ENCODE results near the gene OXSR1. TPM values are rescaled to one million over a fixed set of nuclear protein-coding genes. Genes with fewer than 3 reads are reported as not detected.

Gene OXSR1
- total and polyA plus RNA-seq, 10 of the 15 experiments (the other 5 are each of a cell fraction or from before 2014, with no cell fraction given): 12.4 to 54.6 (median 35.7) TPM

DNA sequence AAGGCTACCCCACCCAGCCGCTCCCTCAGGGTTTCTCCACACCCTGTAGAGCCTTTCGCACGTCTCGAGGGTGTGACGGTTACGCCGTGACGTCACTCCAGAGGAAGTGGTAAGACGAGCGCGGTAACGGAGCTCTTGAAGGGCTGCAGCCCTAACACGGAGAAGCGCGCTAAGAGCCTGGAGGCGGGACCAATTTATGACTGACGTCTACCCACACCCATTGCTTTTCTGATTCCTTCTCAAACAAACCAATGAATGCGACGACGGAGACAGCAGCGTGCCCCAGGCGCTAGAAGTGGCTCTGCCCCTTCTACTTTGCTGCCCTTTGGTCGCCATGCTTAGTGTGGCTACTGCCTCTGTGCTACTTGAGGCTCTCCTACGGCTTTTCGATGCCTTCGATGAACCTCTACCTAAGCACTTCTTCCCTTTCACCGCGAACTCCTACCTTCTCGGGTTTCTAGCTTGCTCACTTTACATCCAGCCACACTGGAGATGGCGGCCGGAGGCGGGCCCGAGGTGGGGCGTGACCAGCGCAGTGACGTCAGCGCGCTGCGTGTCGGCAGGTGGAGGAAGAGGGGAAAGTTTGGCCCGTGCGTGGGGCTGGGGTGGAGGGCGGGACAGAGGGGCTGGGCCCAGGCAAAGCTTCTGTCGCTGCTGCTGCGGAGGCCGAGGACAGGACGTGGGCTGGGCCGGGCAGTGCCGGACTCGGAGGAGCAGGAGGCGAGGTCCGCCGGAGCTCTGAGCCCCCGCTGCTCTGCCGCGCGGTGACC, at the start of gene OXSR1 (continued):
- peak; percentile 54; the same call in 1 of the 2 replicates for TF ChIP-seq PML (IDR thresholded peaks at IDR 0.05; ENCODE audit: low read length)
- peak; percentile 57 for TF ChIP-seq CBFB (IDR thresholded peaks at IDR 0.05; ENCODE audit: low read depth)
- no peak; the same call in 1 of the 2 replicates for TF ChIP-seq EED (IDR thresholded peaks at IDR 0.05; ENCODE audit: low read depth)
- peak; percentile 95 for TF ChIP-seq PBX3 (IDR thresholded peaks at IDR 0.05; ENCODE audit: insufficient replicate concordance, low read depth, low read length)
- TF ChIP-seq STAT1 (conservative IDR thresholded peaks at IDR 0.05): peak; percentile 52; the same call in 1 of the 2 replicates
- TF ChIP-seq BMI1 (IDR thresholded peaks at IDR 0.05; ENCODE audit: borderline replicate concordance): no peak
- TF ChIP-seq, protein P1, sequence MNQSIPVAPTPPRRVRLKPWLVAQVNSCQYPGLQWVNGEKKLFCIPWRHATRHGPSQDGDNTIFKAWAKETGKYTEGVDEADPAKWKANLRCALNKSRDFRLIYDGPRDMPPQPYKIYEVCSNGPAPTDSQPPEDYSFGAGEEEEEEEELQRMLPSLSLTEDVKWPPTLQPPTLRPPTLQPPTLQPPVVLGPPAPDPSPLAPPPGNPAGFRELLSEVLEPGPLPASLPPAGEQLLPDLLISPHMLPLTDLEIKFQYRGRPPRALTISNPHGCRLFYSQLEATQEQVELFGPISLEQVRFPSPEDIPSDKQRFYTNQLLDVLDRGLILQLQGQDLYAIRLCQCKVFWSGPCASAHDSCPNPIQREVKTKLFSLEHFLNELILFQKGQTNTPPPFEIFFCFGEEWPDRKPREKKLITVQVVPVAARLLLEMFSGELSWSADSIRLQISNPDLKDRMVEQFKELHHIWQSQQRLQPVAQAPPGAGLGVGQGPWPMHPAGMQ (IDR thresholded peaks at IDR 0.05; ENCODE audit: borderline replicate concordance): no peak
- TF ChIP-seq RAD21 (IDR thresholded peaks at IDR 0.05; ENCODE audit: insufficient read depth, low read depth, low read length): no peak
- TF ChIP-seq SIN3A (IDR thresholded peaks at IDR 0.05; ENCODE audit: low read depth, low read length): no peak
- TF ChIP-seq, protein P2, sequence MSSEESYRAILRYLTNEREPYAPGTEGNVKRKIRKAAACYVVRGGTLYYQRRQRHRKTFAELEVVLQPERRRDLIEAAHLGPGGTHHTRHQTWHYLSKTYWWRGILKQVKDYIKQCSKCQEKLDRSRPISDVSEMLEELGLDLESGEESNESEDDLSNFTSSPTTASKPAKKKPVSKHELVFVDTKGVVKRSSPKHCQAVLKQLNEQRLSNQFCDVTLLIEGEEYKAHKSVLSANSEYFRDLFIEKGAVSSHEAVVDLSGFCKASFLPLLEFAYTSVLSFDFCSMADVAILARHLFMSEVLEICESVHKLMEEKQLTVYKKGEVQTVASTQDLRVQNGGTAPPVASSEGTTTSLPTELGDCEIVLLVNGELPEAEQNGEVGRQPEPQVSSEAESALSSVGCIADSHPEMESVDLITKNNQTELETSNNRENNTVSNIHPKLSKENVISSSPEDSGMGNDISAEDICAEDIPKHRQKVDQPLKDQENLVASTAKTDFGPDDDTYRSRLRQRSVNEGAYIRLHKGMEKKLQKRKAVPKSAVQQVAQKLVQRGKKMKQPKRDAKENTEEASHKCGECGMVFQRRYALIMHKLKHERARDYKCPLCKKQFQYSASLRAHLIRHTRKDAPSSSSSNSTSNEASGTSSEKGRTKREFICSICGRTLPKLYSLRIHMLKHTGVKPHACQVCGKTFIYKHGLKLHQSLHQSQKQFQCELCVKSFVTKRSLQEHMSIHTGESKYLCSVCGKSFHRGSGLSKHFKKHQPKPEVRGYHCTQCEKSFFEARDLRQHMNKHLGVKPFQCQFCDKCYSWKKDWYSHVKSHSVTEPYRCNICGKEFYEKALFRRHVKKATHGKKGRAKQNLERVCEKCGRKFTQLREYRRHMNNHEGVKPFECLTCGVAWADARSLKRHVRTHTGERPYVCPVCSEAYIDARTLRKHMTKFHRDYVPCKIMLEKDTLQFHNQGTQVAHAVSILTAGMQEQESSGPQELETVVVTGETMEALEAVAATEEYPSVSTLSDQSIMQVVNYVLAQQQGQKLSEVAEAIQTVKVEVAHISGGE (CRISPR knock-in tag; IDR thresholded peaks at IDR 0.05): no peak
- no peak for TF ChIP-seq BCL3 (IDR thresholded peaks at IDR 0.05; ENCODE audit: borderline replicate concordance, insufficient read depth, low read depth, low read length, poor library complexity, severe bottlenecking)
- peak; percentile 99 for TF ChIP-seq ATF7 (IDR thresholded peaks at IDR 0.05; ENCODE audit: low read depth)
- no peak for TF ChIP-seq ZZZ3 (IDR thresholded peaks at IDR 0.05; ENCODE audit: control insufficient read depth, insufficient read length, low read depth)
- TF ChIP-seq BACH1 (IDR thresholded peaks at IDR 0.05; ENCODE audit: borderline replicate concordance): peak; percentile 93
- peak; percentile 79 for TF ChIP-seq CHD2 (IDR thresholded peaks at IDR 0.05; ENCODE audit: borderline replicate concordance, low read depth, low read length)
- TF ChIP-seq NR2F1 (conservative IDR thresholded peaks at IDR 0.05): peak; percentile 96
- TF ChIP-seq, protein P3, sequence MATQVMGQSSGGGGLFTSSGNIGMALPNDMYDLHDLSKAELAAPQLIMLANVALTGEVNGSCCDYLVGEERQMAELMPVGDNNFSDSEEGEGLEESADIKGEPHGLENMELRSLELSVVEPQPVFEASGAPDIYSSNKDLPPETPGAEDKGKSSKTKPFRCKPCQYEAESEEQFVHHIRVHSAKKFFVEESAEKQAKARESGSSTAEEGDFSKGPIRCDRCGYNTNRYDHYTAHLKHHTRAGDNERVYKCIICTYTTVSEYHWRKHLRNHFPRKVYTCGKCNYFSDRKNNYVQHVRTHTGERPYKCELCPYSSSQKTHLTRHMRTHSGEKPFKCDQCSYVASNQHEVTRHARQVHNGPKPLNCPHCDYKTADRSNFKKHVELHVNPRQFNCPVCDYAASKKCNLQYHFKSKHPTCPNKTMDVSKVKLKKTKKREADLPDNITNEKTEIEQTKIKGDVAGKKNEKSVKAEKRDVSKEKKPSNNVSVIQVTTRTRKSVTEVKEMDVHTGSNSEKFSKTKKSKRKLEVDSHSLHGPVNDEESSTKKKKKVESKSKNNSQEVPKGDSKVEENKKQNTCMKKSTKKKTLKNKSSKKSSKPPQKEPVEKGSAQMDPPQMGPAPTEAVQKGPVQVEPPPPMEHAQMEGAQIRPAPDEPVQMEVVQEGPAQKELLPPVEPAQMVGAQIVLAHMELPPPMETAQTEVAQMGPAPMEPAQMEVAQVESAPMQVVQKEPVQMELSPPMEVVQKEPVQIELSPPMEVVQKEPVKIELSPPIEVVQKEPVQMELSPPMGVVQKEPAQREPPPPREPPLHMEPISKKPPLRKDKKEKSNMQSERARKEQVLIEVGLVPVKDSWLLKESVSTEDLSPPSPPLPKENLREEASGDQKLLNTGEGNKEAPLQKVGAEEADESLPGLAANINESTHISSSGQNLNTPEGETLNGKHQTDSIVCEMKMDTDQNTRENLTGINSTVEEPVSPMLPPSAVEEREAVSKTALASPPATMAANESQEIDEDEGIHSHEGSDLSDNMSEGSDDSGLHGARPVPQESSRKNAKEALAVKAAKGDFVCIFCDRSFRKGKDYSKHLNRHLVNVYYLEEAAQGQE (IDR thresholded peaks at IDR 0.05; ENCODE audit: low read depth, low read length): no peak
- TF ChIP-seq MAX (IDR thresholded peaks at IDR 0.05; ENCODE audit: low read depth, low read length): no peak; the same call in 1 of the 2 replicates

Measured in GM12878 (cell line).